Fibroblast of pulmonary artery (primary cell): Measurements from ENCODE around the gene MYO1D.

Source experiments
- DNase-seq: peaks from one replicate; pipeline ENCODE4 v3.0.0-alpha.2; 2010; ENCODE audit warnings: low read depth
- H3K4me3 ChIP-seq: replicated peaks from 2 replicates; pipeline ENCODE4 v1.5.1; 2011; ENCODE audit warnings: low read depth, mild to moderate bottlenecking, control low read depth, low read length, moderate library complexity
- CTCF ChIP-seq: IDR thresholded peaks from 2 replicates; pipeline ENCODE4 v1.5.1; 2011; ENCODE audit warnings: mild to moderate bottlenecking, control low read depth, low read length, inconsistent platforms; ENCODE audit errors: missing control alignments

MYO1D gene

GRCh38 chr17:32482568-32483320 lies 394.2 kb downstream of the MYO1D start:
- H3K4me3 ChIP-seq: no peak overlapping the region
- DNase-seq: no peak
- no peak for TF ChIP-seq CTCF

GRCh38 chr17:32481193-32481592 lies 395.7 kb downstream of the MYO1D start:
- TF ChIP-seq CTCF: no peak
- DNase-seq: no peak
- H3K4me3 ChIP-seq: no peak overlapping the region

- no peak for TF ChIP-seq CTCF
- no peak overlapping the region for H3K4me3 ChIP-seq
- DNase-seq: no peak
These were observed 397.8 kb downstream of the MYO1D start for GRCh38 chr17:32479074-32479617.

DNA sequence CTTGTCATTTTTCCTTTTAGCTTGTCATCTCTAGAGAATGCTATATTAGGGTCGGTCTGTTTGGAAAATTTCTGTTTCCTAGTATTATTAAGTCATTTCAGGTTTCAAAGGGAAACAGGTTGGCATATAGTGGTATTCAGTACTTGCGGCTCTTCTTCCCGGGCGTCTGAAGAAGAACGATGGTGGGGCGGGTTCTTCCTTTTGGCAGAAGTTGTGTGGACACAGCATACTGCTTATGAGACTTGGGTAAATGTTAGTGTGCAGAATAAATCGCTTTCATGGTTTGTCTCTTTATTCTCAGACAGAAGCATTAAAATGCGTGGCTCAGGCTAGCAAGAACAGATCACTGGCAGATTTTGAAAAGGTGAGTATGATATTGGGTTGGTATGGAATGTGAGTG lies 399.7 kb downstream of the MYO1D start:
- DNase-seq: no peak
- TF ChIP-seq CTCF: no peak
- H3K4me3 ChIP-seq: no peak overlapping the region

DNA sequence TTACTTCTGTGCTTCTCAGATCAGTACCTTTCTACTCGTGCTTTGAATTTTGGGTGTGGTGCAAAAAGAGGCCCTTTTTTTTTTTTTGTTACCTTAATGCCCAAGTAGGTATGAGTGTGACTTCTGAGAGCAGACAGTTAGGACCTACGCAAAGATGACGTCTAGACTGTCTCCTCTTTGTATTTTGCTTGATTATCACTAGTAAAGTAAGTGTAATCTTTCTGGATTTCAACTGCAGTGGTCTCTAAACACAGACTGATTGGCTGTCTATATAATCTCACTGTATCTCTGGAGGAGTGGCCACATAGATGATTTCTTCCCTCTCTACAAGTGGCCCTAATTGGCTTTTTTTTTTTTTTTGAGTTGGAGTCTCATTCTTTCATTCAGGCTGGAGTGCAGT lies 401.7 kb downstream of the MYO1D start:
- H3K4me3 ChIP-seq: no peak overlapping the region
- no peak for TF ChIP-seq CTCF
- no peak for DNase-seq

DNA sequence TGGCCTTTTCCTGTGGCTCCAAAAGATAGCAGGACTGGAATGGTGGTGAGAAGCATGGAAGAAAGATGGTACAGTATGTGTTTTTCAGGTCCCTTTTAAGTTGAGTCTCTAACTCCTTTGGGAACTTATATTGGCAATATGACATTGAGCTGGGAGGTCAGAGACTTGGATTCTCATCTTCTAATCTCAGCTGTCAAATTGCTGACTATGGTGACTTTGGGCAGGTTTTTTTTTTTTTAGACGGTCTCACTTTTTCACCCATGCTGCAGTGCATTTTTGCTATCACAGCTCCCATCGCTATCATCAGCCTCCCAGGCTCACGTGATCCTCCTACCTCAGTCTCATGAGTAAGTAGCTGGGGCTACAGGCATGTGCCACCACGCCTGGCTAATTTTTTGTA lies 405.3 kb downstream of the MYO1D start:
- no peak for DNase-seq
- TF ChIP-seq CTCF: no peak

More for the DNA sequence above, 405.3 kb downstream of the MYO1D start:
- H3K4me3 ChIP-seq: no peak overlapping the region
